ENCODE data around the gene LHX3.

Gene LHX3

DNA sequence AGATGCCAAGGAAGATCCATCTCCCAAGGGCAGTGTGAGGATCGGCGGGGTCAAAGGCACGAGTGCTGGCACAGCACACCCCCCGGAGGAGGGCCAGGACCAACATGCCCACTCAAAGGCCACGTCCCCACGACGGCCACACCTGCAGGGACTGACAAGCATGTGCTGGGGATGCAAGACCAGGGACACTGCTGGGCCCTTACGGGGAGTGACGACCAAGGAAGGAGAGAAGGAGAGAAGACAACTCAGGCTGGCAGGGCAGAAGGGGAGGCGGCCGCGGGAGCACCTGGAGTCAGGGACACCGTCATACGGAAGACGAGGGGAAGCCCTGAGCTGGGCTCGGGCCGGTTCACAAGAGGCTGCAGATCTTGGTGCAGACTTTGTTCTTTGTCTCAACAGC is 30.2 kb upstream of the LHX3 start:
- no peak for DNase-seq
- TF ChIP-seq, protein P1, sequence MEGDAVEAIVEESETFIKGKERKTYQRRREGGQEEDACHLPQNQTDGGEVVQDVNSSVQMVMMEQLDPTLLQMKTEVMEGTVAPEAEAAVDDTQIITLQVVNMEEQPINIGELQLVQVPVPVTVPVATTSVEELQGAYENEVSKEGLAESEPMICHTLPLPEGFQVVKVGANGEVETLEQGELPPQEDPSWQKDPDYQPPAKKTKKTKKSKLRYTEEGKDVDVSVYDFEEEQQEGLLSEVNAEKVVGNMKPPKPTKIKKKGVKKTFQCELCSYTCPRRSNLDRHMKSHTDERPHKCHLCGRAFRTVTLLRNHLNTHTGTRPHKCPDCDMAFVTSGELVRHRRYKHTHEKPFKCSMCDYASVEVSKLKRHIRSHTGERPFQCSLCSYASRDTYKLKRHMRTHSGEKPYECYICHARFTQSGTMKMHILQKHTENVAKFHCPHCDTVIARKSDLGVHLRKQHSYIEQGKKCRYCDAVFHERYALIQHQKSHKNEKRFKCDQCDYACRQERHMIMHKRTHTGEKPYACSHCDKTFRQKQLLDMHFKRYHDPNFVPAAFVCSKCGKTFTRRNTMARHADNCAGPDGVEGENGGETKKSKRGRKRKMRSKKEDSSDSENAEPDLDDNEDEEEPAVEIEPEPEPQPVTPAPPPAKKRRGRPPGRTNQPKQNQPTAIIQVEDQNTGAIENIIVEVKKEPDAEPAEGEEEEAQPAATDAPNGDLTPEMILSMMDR (IDR thresholded peaks at IDR 0.05) = no peak
- H3K36me3 Mint-ChIP-seq (ENCODE audit: low read depth) = peaks cover 20% of the 10 kb centered on the region
- peak overlapping the region; percentile 32 for H3K4me3 Mint-ChIP-seq
- no peak overlapping the region for H3K27ac Mint-ChIP-seq
- peaks cover 68% of the 10 kb centered on the region for H3K4me1 Mint-ChIP-seq
- peaks cover 9% of the 10 kb centered on the region for H3K27me3 Mint-ChIP-seq (ENCODE audit: low read depth, poor library complexity)
- no peaks in the 10 kb centered on the region for H3K9me3 Mint-ChIP-seq

DNA sequence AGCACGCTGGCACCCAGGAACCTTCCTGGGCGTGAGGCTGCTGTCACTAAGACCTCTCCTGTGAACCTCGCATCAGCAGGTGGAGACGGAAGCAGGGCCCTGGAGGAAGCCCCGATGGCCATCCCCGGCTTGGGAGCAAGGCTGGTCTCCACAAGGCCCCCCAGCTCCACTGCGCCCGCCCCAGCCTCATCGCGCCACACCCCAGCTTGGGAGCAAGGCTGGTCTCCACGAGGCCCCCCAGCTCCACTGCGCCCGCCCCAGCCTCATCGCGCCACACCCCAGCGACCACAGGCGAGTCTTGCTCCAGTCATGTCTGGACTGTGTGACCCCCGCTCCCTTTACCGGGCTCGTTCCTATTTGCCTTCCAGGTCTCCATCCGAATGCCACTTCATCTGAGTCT is 29.7 kb upstream of the LHX3 start:
- H3K4me1 Mint-ChIP-seq = peaks cover 71% of the 10 kb centered on the region
- no peak for DNase-seq
- H3K36me3 Mint-ChIP-seq (ENCODE audit: low read depth) = peaks cover 20% of the 10 kb centered on the region
- H3K4me3 Mint-ChIP-seq = no peak overlapping the region
- H3K27ac Mint-ChIP-seq = peak overlapping the region; percentile 86
- H3K9me3 Mint-ChIP-seq = no peaks in the 10 kb centered on the region
- H3K27me3 Mint-ChIP-seq (ENCODE audit: low read depth, poor library complexity) = peaks cover 9% of the 10 kb centered on the region
- TF ChIP-seq, protein P1 (IDR thresholded peaks at IDR 0.05) = no peak

DNA sequence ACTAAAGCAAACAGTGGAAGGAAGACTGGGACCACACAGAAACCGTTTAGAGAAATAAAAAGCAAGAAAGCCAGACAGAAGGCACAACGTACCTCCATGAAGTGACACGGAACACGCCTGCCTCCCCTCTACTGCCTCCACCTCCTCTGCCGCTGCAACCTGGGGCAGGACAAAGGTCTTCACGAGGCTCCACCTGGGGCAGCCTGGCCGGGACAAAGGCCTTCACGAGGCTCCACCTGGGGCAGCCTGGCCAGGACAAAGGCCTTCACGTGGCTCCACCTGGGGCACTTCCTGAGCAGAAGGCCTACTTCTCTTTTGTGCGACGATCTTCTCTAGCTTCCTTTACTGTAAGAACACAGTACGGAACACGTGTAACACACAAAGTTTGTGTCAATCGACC is 28.9 kb upstream of the LHX3 start:
- no peak for DNase-seq
- Mint-ChIP-seq H3K27me3 (ENCODE audit: low read depth, poor library complexity) (peaks cover 9% of the 10 kb centered on the region), H3K9me3 (no peaks in the 10 kb centered on the region), H3K36me3 (ENCODE audit: low read depth) (peaks cover 20% of the 10 kb centered on the region), H3K4me1 (peaks cover 69% of the 10 kb centered on the region), H3K4me3 (no peak overlapping the region), H3K27ac (peak overlapping the region; percentile 89)
- TF ChIP-seq, protein P1 (IDR thresholded peaks at IDR 0.05) = no peak

DNA sequence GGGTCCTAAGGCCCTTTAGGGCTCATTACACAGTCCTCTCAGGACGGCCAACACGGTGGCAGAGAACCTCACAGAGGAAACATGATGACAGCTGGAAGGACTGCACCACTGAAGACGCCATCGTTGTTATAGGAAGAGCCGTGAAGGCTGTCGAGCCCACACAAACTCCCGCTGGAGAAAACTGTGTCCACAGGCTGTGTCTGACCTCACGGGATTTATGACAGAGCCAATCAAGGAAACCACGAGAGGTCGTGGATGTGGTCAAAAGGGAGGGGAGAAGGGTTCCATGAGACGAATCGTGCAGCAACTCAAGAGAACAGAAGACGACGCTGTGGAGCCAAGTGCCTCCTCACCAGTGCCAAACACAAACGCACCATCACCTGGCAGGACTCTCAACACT is 28.5 kb upstream of the LHX3 start:
- peak overlapping the region; percentile 89 for H3K27ac Mint-ChIP-seq

DNA sequence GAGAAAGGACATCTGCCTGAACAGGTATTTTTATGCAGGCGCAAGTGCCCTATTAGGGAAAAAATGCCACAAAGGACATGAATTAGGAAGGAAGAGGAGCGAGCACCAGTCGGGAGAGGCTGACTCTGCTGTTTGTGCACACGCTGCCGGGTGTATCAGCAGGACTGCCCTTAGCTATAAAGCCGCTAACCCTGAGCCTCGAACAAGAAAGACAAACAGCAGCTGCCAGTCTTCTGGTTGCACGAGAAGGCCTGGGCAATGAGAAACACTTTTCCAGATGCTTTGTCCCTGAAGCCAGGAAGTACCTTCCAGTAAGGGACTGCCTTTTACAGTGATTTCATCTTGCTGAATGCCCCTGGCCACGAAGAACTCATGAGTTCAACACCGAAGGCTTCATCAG is 28.0 kb upstream of the LHX3 start:
- TF ChIP-seq, protein P1 (IDR thresholded peaks at IDR 0.05) = no peak
- Mint-ChIP-seq H3K36me3 (ENCODE audit: low read depth) (peaks cover 20% of the 10 kb centered on the region), H3K27me3 (ENCODE audit: low read depth, poor library complexity) (peaks cover 9% of the 10 kb centered on the region), H3K9me3 (no peaks in the 10 kb centered on the region), H3K4me3 (no peak overlapping the region), H3K27ac (peak overlapping the region; percentile 89), H3K4me1 (peaks cover 69% of the 10 kb centered on the region)
- DNase-seq = no peak

More for the DNA sequence above, 28.5 kb upstream of the LHX3 start:
- peak overlapping the region; percentile 39 for H3K4me3 Mint-ChIP-seq
- peaks cover 9% of the 10 kb centered on the region for H3K27me3 Mint-ChIP-seq (ENCODE audit: low read depth, poor library complexity)
- H3K9me3 Mint-ChIP-seq = no peaks in the 10 kb centered on the region
- no peak for DNase-seq
- H3K36me3 Mint-ChIP-seq (ENCODE audit: low read depth) = peaks cover 20% of the 10 kb centered on the region
- TF ChIP-seq, protein P1 (IDR thresholded peaks at IDR 0.05) = no peak
- peaks cover 69% of the 10 kb centered on the region for H3K4me1 Mint-ChIP-seq

DNA sequence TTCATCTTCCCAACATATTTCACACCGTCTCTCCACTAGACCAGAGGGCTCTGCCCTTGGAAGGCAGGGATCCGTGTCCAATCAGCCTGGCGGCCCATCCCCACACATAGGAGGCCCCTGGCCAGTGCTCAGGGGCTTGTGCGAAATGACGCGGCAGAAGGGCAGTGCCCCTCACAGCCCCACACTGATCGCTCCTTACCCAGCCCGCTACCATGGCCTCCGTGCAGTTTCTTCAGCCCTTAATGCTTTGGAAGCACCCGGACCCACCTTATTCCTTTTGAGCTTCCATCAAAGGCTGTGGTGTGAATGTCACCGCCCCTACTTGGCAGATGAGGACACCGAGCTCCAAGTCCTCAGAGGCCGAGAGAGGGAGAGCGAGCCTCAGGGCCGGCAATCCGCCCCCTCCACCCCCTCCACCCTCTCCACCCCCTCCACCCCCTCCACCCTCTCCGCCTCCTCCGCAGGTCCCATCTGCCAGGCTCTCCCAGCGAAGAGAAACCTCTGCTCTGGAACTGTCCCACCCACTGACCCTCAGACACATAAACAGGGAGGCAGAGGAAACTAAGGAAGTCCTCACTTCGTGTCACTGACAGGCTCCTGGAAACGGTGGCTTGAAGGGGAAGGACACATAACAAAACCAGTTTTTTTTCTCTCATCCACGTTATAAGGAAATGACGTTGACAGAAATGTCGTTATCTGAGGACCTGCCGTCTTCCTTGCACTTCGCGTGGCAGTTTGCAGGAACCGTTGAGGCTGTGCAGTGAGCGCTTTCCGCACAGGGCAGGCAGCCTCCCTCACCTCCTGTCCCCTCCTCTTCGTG is 26.8 kb upstream of the LHX3 start:
- peaks cover 20% of the 10 kb centered on the region for H3K36me3 Mint-ChIP-seq (ENCODE audit: low read depth)
- TF ChIP-seq, protein P1 (IDR thresholded peaks at IDR 0.05) = no peak
- peaks cover 74% of the 10 kb centered on the region for H3K4me1 Mint-ChIP-seq
- DNase-seq = no peak
- peaks cover 9% of the 10 kb centered on the region for H3K27me3 Mint-ChIP-seq (ENCODE audit: low read depth, poor library complexity)
- H3K27ac Mint-ChIP-seq = no peak overlapping the region
- H3K9me3 Mint-ChIP-seq = no peaks in the 10 kb centered on the region
- peak overlapping the region; percentile 4 for H3K4me3 Mint-ChIP-seq
